Memory B cell (primary cell): ENCODE measurements around the gene TRAPPC10.
A peak's percentile ranks its signal among the peaks of the same experiment; 100 is the strongest.

Experiments
- ATAC-seq: fragments of 150-1000 bp; cut with Tn5 transposase; 2 replicates; pipeline ENCODE4 v1.10.0; 2021; ENCODE audit warnings: low read depth, mild to moderate bottlenecking, moderate library complexity
- DNase-seq, 2 donors: peaks; one replicate each; pipeline ENCODE4 v3.0.0; 2022; ENCODE audit warnings: low spot score in 2 of 2
- H3K27ac Mint-ChIP-seq: one replicate; pipeline ENCODE4 v1.8.0; 2022; ENCODE audit warnings: mild to moderate bottlenecking, moderate library complexity, mixed read lengths
- H3K27me3 Mint-ChIP-seq: one replicate; pipeline ENCODE4 v1.8.0; 2022; ENCODE audit warnings: mixed read lengths
- H3K36me3 Mint-ChIP-seq: one replicate; pipeline ENCODE4 v1.8.0; 2022; ENCODE audit warnings: mild to moderate bottlenecking, mixed read lengths
- H3K4me1 Mint-ChIP-seq: one replicate; pipeline ENCODE4 v1.8.0; 2022; ENCODE audit warnings: mixed read lengths
- H3K4me3 Mint-ChIP-seq: one replicate; pipeline ENCODE4 v1.8.0; 2022; ENCODE audit warnings: mild to moderate bottlenecking, moderate library complexity, mixed read lengths
- H3K9me3 Mint-ChIP-seq: one replicate; pipeline ENCODE4 v1.8.0; 2022; ENCODE audit warnings: mixed read lengths

Gene TRAPPC10

DNA sequence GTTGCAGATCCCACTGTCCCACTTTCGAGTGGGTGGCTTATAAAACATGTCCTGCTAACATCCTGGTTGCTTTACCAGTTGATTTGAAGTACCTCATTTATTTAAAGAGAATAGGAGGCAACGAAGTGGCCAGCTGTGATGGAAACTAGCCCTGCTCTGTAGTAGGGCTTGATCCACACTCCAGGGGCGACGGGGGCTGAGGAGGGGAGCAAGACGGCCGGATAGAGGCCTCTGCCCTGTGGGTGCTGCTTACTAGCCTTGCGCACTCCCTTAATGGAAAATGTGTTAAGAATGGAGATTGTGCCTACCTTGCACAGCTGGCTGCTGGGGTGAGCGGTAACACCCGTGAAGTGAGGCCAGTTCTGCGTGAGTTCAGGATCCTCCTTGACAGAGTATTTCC, 54.0 kb downstream of the TRAPPC10 start:
- no peaks in the 10 kb centered on the region for H3K9me3 Mint-ChIP-seq
- peak overlapping the region; percentile 90 for H3K27ac Mint-ChIP-seq
- H3K4me3 Mint-ChIP-seq: no peak overlapping the region
- DNase-seq: no peak
- H3K27me3 Mint-ChIP-seq: no peaks in the 10 kb centered on the region
- peaks cover 34% of the 10 kb centered on the region for H3K36me3 Mint-ChIP-seq
- H3K4me1 Mint-ChIP-seq: peaks cover 18% of the 10 kb centered on the region
- ATAC-seq: no peak

DNA sequence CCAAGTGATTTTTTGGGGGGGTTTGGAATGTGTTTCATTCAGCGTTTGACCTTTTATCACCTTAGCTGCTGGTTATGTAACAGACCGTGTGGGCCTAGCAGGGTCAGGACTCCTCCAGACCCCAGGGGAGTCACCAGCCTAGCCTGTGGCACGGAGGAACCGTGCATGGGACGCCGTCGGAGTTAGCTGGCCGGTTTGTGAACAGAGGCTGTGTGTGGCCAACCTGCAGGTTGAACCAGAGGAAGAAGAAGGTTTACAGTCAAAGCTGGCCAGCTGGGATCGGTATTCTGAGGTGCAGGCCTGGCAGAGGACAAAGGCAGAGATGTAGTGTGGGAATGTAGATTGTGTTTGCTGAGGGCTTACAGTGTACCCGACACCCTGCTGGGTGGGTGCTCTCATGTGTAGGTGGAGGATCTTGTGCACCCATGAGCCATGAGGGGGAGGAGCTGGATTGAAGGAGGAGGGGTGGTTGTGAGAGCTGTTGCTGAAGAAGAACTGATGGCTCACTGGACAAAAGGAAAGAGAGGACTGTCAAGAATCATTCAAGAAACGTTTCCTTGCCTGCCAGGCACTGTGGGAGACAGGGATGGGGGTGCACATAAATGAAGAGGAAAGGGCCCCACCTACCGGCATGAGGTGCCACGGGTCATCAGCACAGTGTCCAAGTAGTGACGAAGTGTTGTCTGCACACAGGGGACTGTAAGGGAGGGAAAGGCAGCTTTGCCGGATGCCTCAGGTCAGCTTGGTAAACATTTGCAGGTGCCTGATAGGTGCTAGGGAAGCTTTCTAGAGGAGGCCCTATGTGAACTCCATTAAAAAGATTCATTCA, 55.1 kb downstream of the TRAPPC10 start:
- no peak for ATAC-seq
- DNase-seq: no peak
- no peaks in the 10 kb centered on the region for H3K9me3 Mint-ChIP-seq

GRCh38 chr21:44070391-44070790, 58.3 kb downstream of the TRAPPC10 start:
- Mint-ChIP-seq H3K27ac (peak overlapping the region; percentile 15), H3K9me3 (no peaks in the 10 kb centered on the region), H3K4me1 (peaks cover 13% of the 10 kb centered on the region), H3K36me3 (peaks cover 44% of the 10 kb centered on the region), H3K27me3 (no peaks in the 10 kb centered on the region), H3K4me3 (no peak overlapping the region)
- no peak for ATAC-seq
- no peak for DNase-seq

More for the DNA sequence above, 55.1 kb downstream of the TRAPPC10 start:
- peaks cover 18% of the 10 kb centered on the region for H3K4me1 Mint-ChIP-seq
- no peaks in the 10 kb centered on the region for H3K27me3 Mint-ChIP-seq
- H3K27ac Mint-ChIP-seq: peak overlapping the region; percentile 78
- H3K4me3 Mint-ChIP-seq: no peak overlapping the region
- H3K36me3 Mint-ChIP-seq: peaks cover 34% of the 10 kb centered on the region

DNA sequence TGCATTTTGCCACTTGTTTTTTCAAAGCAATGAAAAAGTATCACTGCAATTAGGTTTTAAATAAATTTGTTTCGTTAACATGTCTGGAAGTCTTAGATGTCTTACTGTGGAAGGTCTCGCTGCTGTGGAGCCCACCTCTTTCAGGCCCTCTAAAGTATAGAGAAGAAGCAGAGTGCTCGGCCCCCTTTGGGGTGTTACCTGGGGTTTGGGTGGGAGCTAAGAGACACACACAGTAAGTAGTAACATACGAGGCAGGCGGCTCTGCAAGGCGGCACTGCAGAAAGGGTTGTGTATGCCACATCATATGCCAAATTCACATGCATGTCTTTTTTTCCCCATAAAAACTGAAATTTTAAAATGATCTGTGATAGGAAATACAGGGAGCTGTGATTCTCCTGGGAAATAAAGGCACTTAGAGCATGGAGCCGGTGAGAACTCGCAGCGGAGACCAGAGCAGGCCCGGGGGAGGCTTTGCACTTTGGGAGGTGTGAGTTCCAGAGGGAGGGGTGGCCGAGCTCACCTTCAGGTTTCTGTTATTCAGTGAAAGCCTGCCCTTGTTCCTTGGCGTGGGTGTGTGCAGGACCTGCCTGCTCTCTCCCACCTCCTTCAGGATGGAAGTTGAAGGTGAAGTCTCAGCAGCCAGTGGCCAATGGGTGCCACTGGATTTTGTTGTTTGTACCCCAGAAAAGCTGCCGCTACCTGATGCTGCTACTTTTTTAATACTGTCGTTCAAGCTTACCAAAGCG, 59.4 kb downstream of the TRAPPC10 start:
- peaks cover 10% of the 10 kb centered on the region for H3K4me1 Mint-ChIP-seq
- no peak for ATAC-seq
- H3K9me3 Mint-ChIP-seq: no peaks in the 10 kb centered on the region
- H3K4me3 Mint-ChIP-seq: no peak overlapping the region
- no peaks in the 10 kb centered on the region for H3K27me3 Mint-ChIP-seq
- DNase-seq: no peak
- peaks cover 44% of the 10 kb centered on the region for H3K36me3 Mint-ChIP-seq
- no peak overlapping the region for H3K27ac Mint-ChIP-seq

DNA sequence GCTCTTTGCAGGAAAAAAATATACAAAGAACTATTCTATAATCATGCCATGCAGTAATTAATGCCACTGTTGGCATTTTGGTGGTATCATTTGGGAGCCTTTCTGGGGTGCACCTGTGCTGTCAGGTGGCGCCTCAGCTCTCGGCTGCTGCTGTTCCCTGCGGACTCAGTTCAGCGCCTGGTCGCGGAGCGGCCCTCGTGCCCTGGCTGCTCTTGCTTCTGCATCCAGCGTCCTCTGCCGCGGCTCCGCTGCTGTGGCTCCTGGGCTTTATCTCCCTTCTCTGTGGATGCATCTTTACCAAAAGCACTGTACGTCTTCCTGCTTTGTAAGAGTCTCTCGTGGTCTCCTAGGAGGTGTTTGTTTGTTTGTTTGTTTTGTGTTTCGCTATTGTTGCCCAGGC, 60.0 kb downstream of the TRAPPC10 start:
- Mint-ChIP-seq H3K36me3 (peaks cover 43% of the 10 kb centered on the region), H3K4me1 (peaks cover 8% of the 10 kb centered on the region), H3K27ac (no peak overlapping the region), H3K9me3 (no peaks in the 10 kb centered on the region), H3K4me3 (no peak overlapping the region), H3K27me3 (no peaks in the 10 kb centered on the region)
- ATAC-seq: no peak
- no peak for DNase-seq

GRCh38 chr21:44074315-44074958, 62.3 kb downstream of the TRAPPC10 start:
- peaks cover 39% of the 10 kb centered on the region for H3K36me3 Mint-ChIP-seq
- H3K4me1 Mint-ChIP-seq: peaks cover 4% of the 10 kb centered on the region
- H3K27ac Mint-ChIP-seq: peak overlapping the region; percentile 48
- H3K9me3 Mint-ChIP-seq: no peaks in the 10 kb centered on the region
- H3K4me3 Mint-ChIP-seq: no peak overlapping the region
- H3K27me3 Mint-ChIP-seq: no peaks in the 10 kb centered on the region
- DNase-seq (no peak), ATAC-seq (no peak)

- H3K27me3 Mint-ChIP-seq: no peaks in the 10 kb centered on the region
- H3K27ac Mint-ChIP-seq: no peak overlapping the region
- peaks cover 38% of the 10 kb centered on the region for H3K36me3 Mint-ChIP-seq
- DNase-seq (no peak), ATAC-seq (no peak)
- H3K4me1 Mint-ChIP-seq: peaks cover 4% of the 10 kb centered on the region
- H3K9me3 Mint-ChIP-seq: no peaks in the 10 kb centered on the region
- no peak overlapping the region for H3K4me3 Mint-ChIP-seq
Observed at GRCh38 chr21:44076316-44076715, 64.2 kb downstream of the TRAPPC10 start.

DNA sequence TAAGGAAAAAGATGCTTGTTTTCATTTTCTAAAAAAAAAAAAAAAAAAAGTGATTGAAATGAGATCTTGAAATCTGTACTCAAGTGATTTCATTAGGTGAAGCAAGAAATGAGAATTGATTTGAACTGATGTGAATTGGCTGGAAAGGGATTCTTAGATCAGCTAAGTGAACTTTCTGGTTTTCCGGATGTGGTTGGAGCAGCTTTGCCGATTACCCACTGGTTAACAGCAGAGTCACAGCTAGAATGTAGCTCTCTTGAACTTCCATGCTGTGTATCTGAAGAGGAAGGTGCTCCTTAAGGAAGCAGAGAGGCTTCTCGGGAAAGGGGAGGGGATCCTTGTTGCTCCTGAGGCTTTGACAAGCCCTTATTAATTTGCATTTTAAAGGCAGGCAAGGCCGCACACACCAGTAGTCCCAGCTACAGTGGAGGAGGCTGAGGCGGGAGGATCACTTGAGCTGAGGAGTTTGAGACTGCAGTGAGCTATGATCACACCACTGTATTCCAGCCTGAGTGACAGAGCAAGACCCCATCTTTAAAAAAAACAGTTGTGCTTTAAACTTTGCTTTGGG, 66.4 kb downstream of the TRAPPC10 start:
- Mint-ChIP-seq H3K9me3 (no peaks in the 10 kb centered on the region), H3K27ac (no peak overlapping the region), H3K36me3 (peaks cover 43% of the 10 kb centered on the region), H3K27me3 (no peaks in the 10 kb centered on the region), H3K4me3 (no peak overlapping the region), H3K4me1 (peaks cover 7% of the 10 kb centered on the region)
- ATAC-seq (no peak), DNase-seq (no peak)

- Mint-ChIP-seq H3K27ac (no peak overlapping the region), H3K36me3 (peaks cover 38% of the 10 kb centered on the region), H3K4me1 (peaks cover 4% of the 10 kb centered on the region), H3K9me3 (no peaks in the 10 kb centered on the region), H3K27me3 (no peaks in the 10 kb centered on the region), H3K4me3 (no peak overlapping the region)
- DNase-seq (no peak), ATAC-seq (no peak)
Observed at GRCh38 chr21:44079446-44079845, 67.3 kb downstream of the TRAPPC10 start.

DNA sequence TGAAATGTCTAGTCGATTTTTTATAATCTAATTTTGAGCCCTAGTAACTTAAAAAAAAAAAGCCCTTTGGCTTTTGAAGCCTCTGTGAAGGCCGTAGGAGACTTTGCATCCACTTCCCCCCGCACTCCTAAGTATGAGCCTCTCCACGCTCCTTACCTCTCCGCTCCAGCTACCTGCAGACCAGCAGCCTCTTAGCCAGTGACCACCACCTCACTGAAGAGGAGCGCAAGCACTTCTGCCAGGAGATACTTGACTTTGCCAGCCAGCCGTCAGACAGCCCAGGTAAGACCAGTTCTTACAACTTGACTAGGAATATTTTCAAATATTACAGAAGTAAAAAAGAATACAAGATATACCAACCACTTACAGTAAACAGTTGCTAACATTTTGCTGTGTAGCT, 67.7 kb downstream of the TRAPPC10 start:
- Mint-ChIP-seq H3K36me3 (peaks cover 38% of the 10 kb centered on the region), H3K9me3 (no peaks in the 10 kb centered on the region), H3K4me3 (no peak overlapping the region)

DNA sequence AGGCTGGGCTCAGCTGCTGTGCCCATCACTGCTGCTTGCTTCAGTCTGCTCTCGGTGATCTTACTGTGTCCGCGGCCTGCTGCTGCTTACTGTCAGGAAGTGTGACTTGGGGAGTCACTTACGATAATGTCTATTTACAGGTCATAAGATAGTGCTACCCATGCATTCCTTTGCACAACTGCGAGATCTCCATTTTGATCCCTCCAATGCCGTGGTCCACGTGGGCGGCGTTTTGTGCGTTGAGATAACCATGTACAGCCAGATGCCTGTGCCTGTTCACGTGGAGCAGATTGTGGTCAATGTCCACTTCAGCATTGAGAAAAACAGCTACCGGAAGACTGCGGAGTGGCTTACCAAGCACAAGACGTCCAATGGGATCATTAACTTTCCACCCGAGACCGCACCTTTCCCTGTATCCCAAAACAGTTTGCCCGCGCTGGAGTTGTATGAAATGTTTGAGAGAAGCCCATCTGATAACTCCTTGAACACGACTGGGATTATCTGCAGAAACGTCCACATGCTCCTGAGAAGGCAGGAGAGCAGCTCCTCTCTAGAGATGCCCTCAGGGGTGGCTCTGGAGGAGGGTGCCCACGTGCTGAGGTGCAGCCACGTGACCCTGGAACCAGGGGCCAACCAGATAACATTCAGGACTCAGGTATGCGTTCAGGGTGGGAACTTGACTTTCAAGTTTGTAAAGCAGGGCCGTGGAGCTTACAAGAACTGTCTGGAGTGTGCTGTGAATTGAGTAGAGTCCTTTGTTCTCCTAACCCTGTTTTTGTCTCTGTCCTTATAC, 70.7 kb downstream of the TRAPPC10 start:
- Mint-ChIP-seq H3K9me3 (no peaks in the 10 kb centered on the region), H3K27ac (peak overlapping the region; percentile 63), H3K27me3 (no peaks in the 10 kb centered on the region), H3K4me3 (no peak overlapping the region), H3K36me3 (peaks cover 32% of the 10 kb centered on the region), H3K4me1 (peaks cover 2% of the 10 kb centered on the region)
- DNase-seq (no peak), ATAC-seq (no peak)

More for the DNA sequence above, 67.7 kb downstream of the TRAPPC10 start:
- ATAC-seq (no peak), DNase-seq (no peak)
- H3K4me1 Mint-ChIP-seq: peaks cover 2% of the 10 kb centered on the region
- no peak overlapping the region for H3K27ac Mint-ChIP-seq
- no peaks in the 10 kb centered on the region for H3K27me3 Mint-ChIP-seq

GRCh38 chr21:44083631-44084291, 71.7 kb downstream of the TRAPPC10 start:
- Mint-ChIP-seq H3K36me3 (peaks cover 36% of the 10 kb centered on the region), H3K27ac (peak overlapping the region; percentile 63), H3K4me3 (no peak overlapping the region), H3K27me3 (no peaks in the 10 kb centered on the region), H3K4me1 (peaks cover 4% of the 10 kb centered on the region), H3K9me3 (no peaks in the 10 kb centered on the region)
- DNase-seq (no peak), ATAC-seq (no peak)
